Psoas muscle (tissue), 8 donors: ENCODE measurements around the gene GCN1. TPM values are rescaled to one million over a fixed set of nuclear protein-coding genes. Genes with fewer than 3 reads are reported as not detected.

Source experiments
- ATAC-seq, 4 donors: fragments of 200-7000 bp; cut with Tn5 transposase; one replicate each; pipeline ENCODE4 v1.9.1; 2020; ENCODE audit warnings: moderate library complexity in 3 of 4, mild to moderate bottlenecking in 2 of 4
- DNase-seq, 2 donors: peaks; one replicate each; pipeline ENCODE4 v3.0.0-alpha.2; 2020
- H3K27ac ChIP-seq: fragments of 200-600 bp; one replicate; pipeline ENCODE4 v1.8.0; 2022
- H3K27me3 ChIP-seq, 3 donors: fragments of 200-600 bp in 1 of 3; one replicate each; pipeline versions ENCODE4 v1.6.1 to v1.8.0; 2013 to 2022; ENCODE audit warnings: low read length in 2 of 3, mild to moderate bottlenecking in 2 of 3, moderate library complexity in 1 of 3; ENCODE audit not compliant: insufficient read depth in 3 of 3
- H3K36me3 ChIP-seq, 2 donors: fragments of 200-600 bp in 1 of 2; one replicate each; pipeline versions ENCODE4 v1.6.1 to v1.8.0; 2013 to 2022; ENCODE audit warnings: low read depth in 1 of 2, mild to moderate bottlenecking in 1 of 2, moderate library complexity in 1 of 2; ENCODE audit not compliant: insufficient read depth in 1 of 2
- H3K4me1 ChIP-seq: fragments of 200-600 bp; one replicate; pipeline ENCODE4 v1.8.0; 2022
- H3K4me3 ChIP-seq: fragments of 200-600 bp; one replicate; pipeline ENCODE4 v1.8.0; 2022; ENCODE audit warnings: mild to moderate bottlenecking
- H3K9me3 ChIP-seq: fragments of 200-600 bp; one replicate; pipeline ENCODE4 v1.8.0; 2022
- CTCF ChIP-seq: fragments of 200-600 bp; IDR thresholded peaks from one replicate; pipeline ENCODE4 v1.8.0; 2022; ENCODE audit warnings: antibody characterized with exemption
- WGBS, 3 donors: extraction: QIAGEN DNeasy Blood & Tissue Kit; methylation state at CpG; one replicate each; pipeline versions ENCODE4 v1.1.6 to v1.1.7; 2013; 5-methylcytosine and 5-hydroxymethylcytosine counted together
- intact Hi-C, 2 donors: fragments of 100-400 bp; cut with DNase I; formaldehyde crosslinking; loops; one replicate each; pipeline versions ENCODE4 v1.11.0 to v1.14.2; 2022
- polyA plus RNA-seq, 3 donors: library from polyadenylated mRNA; stranded (reverse); fragments of 200-250 nt; gene quantifications; one replicate each; pipeline ENCODE4 v1.2.3, GENCODE V29; 2013
- total RNA-seq, 4 donors: library from RNA; stranded (reverse); fragmentation: NEBNext Ultra II Directional in 2 of 4; extraction: Animal tissue kit (Norgen Biotek cat#: 25700) in 2 of 4; gene quantifications; one replicate each; pipeline versions ENCODE4 v1.2.1 to v1.2.4, GENCODE V29; 2021 to 2023
- donor health status: healthy with polysubstance abuse.
- donor health status: DM: no; HTN: no; CAD: no; lungs with moderate emphysema.
- donor health status: Bipolar disorder and iron deficiency.
- donor health status: healthy.
- donor health status: DM: yes; HTN: yes; CAD: no.
- donor health status: DM: no; HTN: no; CAD: no.
- donor health status: DM: no; HTN: no; CAD: no.
- donor health status: DM: yes; HTN: yes; CAD: no.

GCN1 gene
- total and polyA plus RNA-seq, 7 donors, result 19.6 to 80.9 (median 63.1) TPM

GRCh38 chr12:120137833-120138232, 56.7 kb downstream of the GCN1 start:
- H3K36me3 ChIP-seq, result peaks cover 19 to 100% of the 10 kb centered on the region in 2 donors
- no peaks in the 10 kb centered on the region for H3K9me3 ChIP-seq
- H3K27me3 ChIP-seq, result no peaks in the 10 kb centered on the region
- WGBS, 3 donors, result 61 to 77% (median 65%) methylated on average over 11 of the region's 11 CpGs
- TF ChIP-seq CTCF, result no peak
- H3K4me3 ChIP-seq, result no peak overlapping the region
- H3K4me1 ChIP-seq, result no peaks in the 10 kb centered on the region
- ATAC-seq (peak in 1 of 4 donors; percentile 60), DNase-seq (no peak)
- intact Hi-C loops, result loop anchor here in 1 of 2 donors (5.0 kb wide), 1 partner anchor 39 kb away; no protein-coding TSS in a partner anchor
- H3K27ac ChIP-seq, result no peak overlapping the region

- Histone ChIP-seq H3K27me3 (no peaks in the 10 kb centered on the region), H3K27ac (no peak overlapping the region), H3K4me1 (no peaks in the 10 kb centered on the region), H3K4me3 (no peak overlapping the region), H3K36me3 (peaks cover 14 to 100% of the 10 kb centered on the region in 2 donors), H3K9me3 (no peaks in the 10 kb centered on the region)
- no peak for DNase-seq
- ATAC-seq, result peak; percentile 46 to 70 (median 64)
- 65 to 73% (median 69%) methylated on average over 11 of the region's 11 CpGs for WGBS, 3 donors
- intact Hi-C loops, result loop anchor here in 1 of 2 donors (5.0 kb wide), 1 partner anchor 41 kb away; no protein-coding TSS in a partner anchor
- no peak for TF ChIP-seq CTCF
These were observed 58.3 kb downstream of the GCN1 start for GRCh38 chr12:120136093-120136770.

GRCh38 chr12:120134307-120134980, 60.1 kb downstream of the GCN1 start:
- ATAC-seq (no peak), DNase-seq (no peak)
- H3K4me1 ChIP-seq, result no peaks in the 10 kb centered on the region
- H3K4me3 ChIP-seq, result no peak overlapping the region
- H3K27ac ChIP-seq, result no peak overlapping the region
- no peaks in the 10 kb centered on the region for H3K27me3 ChIP-seq
- H3K36me3 ChIP-seq, result peaks cover 20 to 100% of the 10 kb centered on the region in 2 donors
- intact Hi-C loops, result no loop called here
- TF ChIP-seq CTCF, result no peak
- WGBS, 3 donors, result 95 to 98% (median 96%) methylated on average over 20 of the region's 20 CpGs
- no peaks in the 10 kb centered on the region for H3K9me3 ChIP-seq

- Histone ChIP-seq H3K4me1 (no peaks in the 10 kb centered on the region), H3K36me3 (peaks cover 28 to 100% of the 10 kb centered on the region in 2 donors), H3K27me3 (no peaks in the 10 kb centered on the region), H3K27ac (no peak overlapping the region), H3K4me3 (no peak overlapping the region), H3K9me3 (no peaks in the 10 kb centered on the region)
- intact Hi-C loops, result no loop called here
- ATAC-seq, result no peak
- DNase-seq, result no peak
- TF ChIP-seq CTCF, result no peak
- 64 to 74% (median 73%) methylated on average over 6 of the region's 6 CpGs for WGBS, 3 donors
These were observed 61.6 kb downstream of the GCN1 start for GRCh38 chr12:120132863-120133385.
